Epithelial cell of esophagus (primary cell): ENCODE results near the gene DLGAP4.

Experiments used
- DNase-seq: peaks from one replicate; pipeline ENCODE4 v3.0.0; 2010; ENCODE audit warnings: low read depth
- H3K4me3 ChIP-seq: 2 replicates; pipeline ENCODE4 v1.5.1; 2011; ENCODE audit warnings: mild to moderate bottlenecking, low read length, control low read depth
- CTCF ChIP-seq: IDR thresholded peaks from 2 replicates; pipeline ENCODE4 v1.5.1; 2011; ENCODE audit warnings: low read depth, mild to moderate bottlenecking, low read length, control low read depth, inconsistent platforms; ENCODE audit not compliant: insufficient read depth; ENCODE audit errors: missing control alignments

Gene DLGAP4

GRCh38 chr20:36485286-36485685 lies 179.1 kb downstream of the DLGAP4 start:
- no peak for TF ChIP-seq CTCF
- no peak for DNase-seq
- no peak overlapping the region for H3K4me3 ChIP-seq

- H3K4me3 ChIP-seq: no peak overlapping the region
- TF ChIP-seq CTCF: no peak
- DNase-seq: no peak
These were observed 180.9 kb downstream of the DLGAP4 start for GRCh38 chr20:36487069-36487468.

GRCh38 chr20:36490191-36490590 lies 184.1 kb downstream of the DLGAP4 start:
- DNase-seq: no peak
- no peak for TF ChIP-seq CTCF
- H3K4me3 ChIP-seq: no peak overlapping the region

GRCh38 chr20:36491901-36492617 lies 185.9 kb downstream of the DLGAP4 start:
- TF ChIP-seq CTCF: no peak
- no peak overlapping the region for H3K4me3 ChIP-seq
- peak; percentile 80 for DNase-seq

GRCh38 chr20:36493051-36493800 lies 187.1 kb downstream of the DLGAP4 start:
- TF ChIP-seq CTCF: no peak
- DNase-seq: no peak
- no peak overlapping the region for H3K4me3 ChIP-seq

GRCh38 chr20:36493801-36494114 lies 187.6 kb downstream of the DLGAP4 start:
- no peak overlapping the region for H3K4me3 ChIP-seq
- TF ChIP-seq CTCF: no peak
- DNase-seq: no peak
